Glomerular visceral epithelial cell (primary cell): Measurements from ENCODE around the gene TAAR1.
"Not testable (repeated sequence)": the region's sequence is repeated elsewhere in the genome, so short reads cannot be mapped to it uniquely, and the experiment has no call there.

ENCODE experiments used
- DNase-seq: peaks from one replicate; pipeline ENCODE4 v3.0.0-alpha.2; 2016; ENCODE audit errors: extremely low spot score

Gene TAAR1

GRCh38 chr6:132659082-132659481 is at the start of gene TAAR1:
TSS of gene TAAR1 (minus strand) at chr6:132659182. CDS start at chr6:132646003, 13,179 bp downstream.
- DNase-seq: no peak

- peak; percentile 25 for DNase-seq
Measured at GRCh38 chr6:132708771-132709170, 49.8 kb upstream of the TAAR1 start.

GRCh38 chr6:132708002-132708401 is 49.0 kb upstream of the TAAR1 start:
- no peak for DNase-seq

GRCh38 chr6:132706756-132707155 is 47.8 kb upstream of the TAAR1 start:
- DNase-seq: not testable (repeated sequence)

GRCh38 chr6:132703936-132704335 is 45.0 kb upstream of the TAAR1 start:
- DNase-seq: no peak

GRCh38 chr6:132698608-132699007 is 39.6 kb upstream of the TAAR1 start:
- no peak for DNase-seq

- no peak for DNase-seq
Measured at GRCh38 chr6:132695773-132696172, 36.8 kb upstream of the TAAR1 start.

GRCh38 chr6:132693478-132693877 is 34.5 kb upstream of the TAAR1 start:
- no peak for DNase-seq

- DNase-seq: no peak
Measured at GRCh38 chr6:132690678-132691077, 31.7 kb upstream of the TAAR1 start.

GRCh38 chr6:132687306-132687705 is 28.3 kb upstream of the TAAR1 start:
- DNase-seq: peak; percentile 82

- no peak for DNase-seq
Measured at GRCh38 chr6:132686531-132686930, 27.5 kb upstream of the TAAR1 start.

GRCh38 chr6:132685009-132685408 is 26.0 kb upstream of the TAAR1 start:
- DNase-seq: no peak

- no peak for DNase-seq
Measured at GRCh38 chr6:132684272-132684671, 25.3 kb upstream of the TAAR1 start.

- DNase-seq: peak; percentile 16
Measured at GRCh38 chr6:132683543-132683942, 24.6 kb upstream of the TAAR1 start.

- DNase-seq: not testable (repeated sequence)
Measured at GRCh38 chr6:132679094-132679493, 20.1 kb upstream of the TAAR1 start.

GRCh38 chr6:132675749-132676148 is 16.8 kb upstream of the TAAR1 start:
- DNase-seq: no peak

GRCh38 chr6:132675002-132675401 is 16.0 kb upstream of the TAAR1 start:
- DNase-seq: no peak

- no peak for DNase-seq
Measured at GRCh38 chr6:132673376-132674094, 14.6 kb upstream of the TAAR1 start.

- no peak for DNase-seq
Measured at GRCh38 chr6:132671295-132671694, 12.3 kb upstream of the TAAR1 start.

- peak; percentile 42 for DNase-seq
Measured at GRCh38 chr6:132669690-132670291, 10.8 kb upstream of the TAAR1 start.

- no peak for DNase-seq
Measured at GRCh38 chr6:132666118-132666517, 7.1 kb upstream of the TAAR1 start.

GRCh38 chr6:132664309-132665034 is 5.5 kb upstream of the TAAR1 start:
- no peak for DNase-seq

- DNase-seq: no peak
Measured at GRCh38 chr6:132663661-132664060, 4.7 kb upstream of the TAAR1 start.
